GM20000 (cell line): Measurements from ENCODE around the gene SOS2.

Experiments used
- DNase-seq: peaks from one replicate; pipeline ENCODE4 v3.0.0; 2012; ENCODE audit warnings: low spot score
- TF ChIP-seq, protein P1 (sequence below): IDR thresholded peaks from 2 replicates; pipeline ENCODE4 v1.5.1; 2012; ENCODE audit warnings: mild to moderate bottlenecking, control low read depth; ENCODE audit errors: extremely low read depth, missing control alignments

Gene SOS2

DNA sequence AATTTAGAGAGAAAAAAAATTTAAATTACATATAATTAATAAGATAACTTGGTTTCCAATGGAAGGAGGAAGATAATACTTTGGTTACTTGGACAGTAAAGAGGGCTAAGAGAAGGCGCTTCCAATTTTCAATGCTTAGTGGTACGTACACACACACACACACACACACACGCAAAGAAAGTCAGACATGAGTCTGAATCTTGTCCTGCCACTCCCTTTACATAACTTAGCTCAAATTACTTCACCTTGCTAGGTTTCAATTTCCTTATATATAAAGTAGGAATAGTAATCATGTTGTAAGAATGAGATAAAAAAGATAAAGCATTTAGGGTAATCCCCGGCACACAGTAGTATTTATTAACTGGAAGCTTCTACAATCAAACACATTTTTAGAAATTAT lies 75.3 kb downstream of the SOS2 start:
- no peak for DNase-seq
- TF ChIP-seq, protein P1, sequence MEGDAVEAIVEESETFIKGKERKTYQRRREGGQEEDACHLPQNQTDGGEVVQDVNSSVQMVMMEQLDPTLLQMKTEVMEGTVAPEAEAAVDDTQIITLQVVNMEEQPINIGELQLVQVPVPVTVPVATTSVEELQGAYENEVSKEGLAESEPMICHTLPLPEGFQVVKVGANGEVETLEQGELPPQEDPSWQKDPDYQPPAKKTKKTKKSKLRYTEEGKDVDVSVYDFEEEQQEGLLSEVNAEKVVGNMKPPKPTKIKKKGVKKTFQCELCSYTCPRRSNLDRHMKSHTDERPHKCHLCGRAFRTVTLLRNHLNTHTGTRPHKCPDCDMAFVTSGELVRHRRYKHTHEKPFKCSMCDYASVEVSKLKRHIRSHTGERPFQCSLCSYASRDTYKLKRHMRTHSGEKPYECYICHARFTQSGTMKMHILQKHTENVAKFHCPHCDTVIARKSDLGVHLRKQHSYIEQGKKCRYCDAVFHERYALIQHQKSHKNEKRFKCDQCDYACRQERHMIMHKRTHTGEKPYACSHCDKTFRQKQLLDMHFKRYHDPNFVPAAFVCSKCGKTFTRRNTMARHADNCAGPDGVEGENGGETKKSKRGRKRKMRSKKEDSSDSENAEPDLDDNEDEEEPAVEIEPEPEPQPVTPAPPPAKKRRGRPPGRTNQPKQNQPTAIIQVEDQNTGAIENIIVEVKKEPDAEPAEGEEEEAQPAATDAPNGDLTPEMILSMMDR, result no peak

DNA sequence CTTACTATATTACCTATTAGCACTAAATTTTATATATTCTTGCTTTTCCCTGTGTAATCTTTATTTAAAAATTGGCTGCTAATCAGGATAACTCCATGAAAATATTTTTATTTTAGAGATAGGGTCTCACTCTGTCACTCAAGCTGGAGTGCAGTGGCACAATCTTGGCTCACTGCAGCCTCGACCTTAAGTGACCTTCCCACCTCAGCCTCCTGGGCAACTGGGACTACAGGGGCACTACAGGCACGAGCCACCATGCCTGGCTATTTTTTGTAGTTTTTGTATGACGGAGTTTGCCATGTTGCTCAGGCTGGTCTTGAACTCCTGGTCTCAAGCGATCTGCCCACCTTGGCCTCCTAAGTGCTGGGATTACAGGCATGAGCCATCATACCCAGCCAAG lies 82.6 kb downstream of the SOS2 start:
- TF ChIP-seq, protein P1, result no peak

DNA sequence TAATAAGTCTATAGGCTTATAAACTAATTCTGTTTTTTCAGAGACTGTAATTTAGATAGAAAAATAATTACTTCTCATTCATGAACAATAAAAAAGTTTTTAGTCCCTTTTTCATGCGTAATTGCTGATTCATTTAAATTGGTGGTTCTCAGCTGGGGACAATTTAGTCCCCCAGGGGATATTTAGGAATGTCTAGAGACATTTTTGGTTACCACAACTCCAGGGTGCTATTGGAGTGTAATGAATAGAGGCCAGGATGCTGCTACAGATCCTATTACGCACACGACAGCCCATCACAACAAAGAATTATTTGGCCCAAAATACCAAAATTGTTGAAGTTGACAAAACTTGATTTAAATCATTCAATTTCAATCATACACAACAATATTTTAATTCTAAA lies 92.2 kb downstream of the SOS2 start:
- DNase-seq, result no peak
- TF ChIP-seq, protein P1, result no peak

More for the DNA sequence above, 82.6 kb downstream of the SOS2 start:
- DNase-seq, result no peak

DNA sequence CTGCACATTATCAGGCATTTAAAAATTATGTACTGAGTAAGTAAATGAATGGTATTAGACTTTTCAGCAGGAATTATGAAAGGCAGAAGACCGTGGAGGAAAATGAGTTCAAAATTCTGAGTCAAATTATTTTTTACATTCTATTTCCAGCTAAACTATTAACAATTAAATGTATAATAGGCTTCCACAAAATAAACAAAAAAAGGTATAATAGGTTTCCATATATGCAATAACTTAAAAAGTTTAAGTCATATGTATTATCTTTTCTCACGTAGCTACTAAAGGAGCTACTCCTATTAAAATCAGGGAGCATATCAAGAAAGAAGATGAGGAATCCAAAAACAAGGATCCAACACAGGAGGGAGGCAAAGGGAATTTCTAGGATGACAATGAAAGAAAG lies 103.6 kb downstream of the SOS2 start:
- DNase-seq, result no peak
- TF ChIP-seq, protein P1, result no peak

DNA sequence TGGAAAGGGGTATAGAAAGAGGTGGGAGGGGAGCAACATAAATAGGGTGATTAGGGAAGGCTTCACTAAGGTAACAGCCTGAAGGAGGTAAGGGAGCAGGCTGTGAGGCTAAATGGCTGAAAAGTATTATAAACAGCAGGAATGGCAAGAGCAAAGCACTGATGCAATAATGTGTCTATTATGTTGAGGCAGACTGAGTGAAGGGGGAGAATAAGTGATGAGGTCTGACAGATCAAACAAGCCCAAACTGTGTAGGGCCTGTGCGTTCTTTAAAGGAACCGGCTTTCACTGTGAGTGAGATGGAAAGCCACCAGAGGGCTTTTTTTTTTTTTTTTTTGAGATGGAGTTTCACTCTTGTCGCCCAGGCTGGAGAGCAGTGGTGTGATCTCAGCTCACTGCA lies 108.3 kb downstream of the SOS2 start:
- no peak for DNase-seq
- TF ChIP-seq, protein P1, result no peak

DNA sequence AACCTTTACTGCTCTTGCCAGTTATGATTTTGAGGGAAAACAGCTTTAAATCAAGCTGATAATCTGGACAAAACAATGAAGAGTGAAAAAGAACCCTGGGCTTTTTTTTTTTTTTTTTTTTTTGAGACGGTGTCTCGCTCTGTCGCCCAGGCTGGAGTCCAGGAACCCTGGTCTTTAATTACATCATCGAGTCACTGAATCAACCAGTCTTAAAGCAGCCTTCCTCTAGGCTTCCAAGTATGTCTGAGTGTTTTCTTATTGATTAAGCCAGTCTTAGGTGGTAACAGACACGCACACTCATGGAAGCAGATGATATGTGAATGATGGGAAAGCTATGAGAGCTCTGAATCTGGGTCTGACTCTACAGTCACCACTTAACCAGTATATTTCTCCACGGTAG lies 109.1 kb downstream of the SOS2 start:
- TF ChIP-seq, protein P1, result no peak
- no peak for DNase-seq

DNA sequence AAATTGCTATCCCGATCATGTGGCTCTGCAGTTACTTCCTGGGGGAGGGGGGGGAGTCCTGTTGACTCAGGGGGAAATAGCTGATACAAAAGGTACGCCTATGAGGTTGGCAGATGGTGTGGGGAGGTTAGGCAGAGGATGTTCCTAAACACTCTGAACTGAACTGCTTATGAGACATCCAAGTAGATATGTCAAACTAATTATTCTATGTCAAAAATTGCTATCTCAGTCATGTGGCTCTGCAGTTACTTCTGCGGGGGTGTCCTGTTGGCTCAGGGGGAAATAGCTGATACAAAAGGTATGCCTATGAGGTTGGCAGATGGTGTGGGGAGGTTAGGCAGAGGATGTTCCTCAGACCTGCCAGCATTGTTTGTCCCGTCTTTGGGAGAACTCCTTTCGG lies 109.9 kb downstream of the SOS2 start:
- DNase-seq, result no peak
- TF ChIP-seq, protein P1, result no peak
